ENCODE data around the gene COL26A1.

The COL26A1 gene

GRCh38 chr7:101586078-101586905 lies 223.6 kb downstream of the COL26A1 start:
- TF ChIP-seq POLR2A (IDR thresholded peaks at IDR 0.05; ENCODE audit: low read length), result no peak
- no peak for TF ChIP-seq GATA1 (IDR thresholded peaks at IDR 0.05; ENCODE audit: low read depth, low read length)
- DNase-seq, result no peak

GRCh38 chr7:101586906-101587677 lies 224.4 kb downstream of the COL26A1 start:
- TF ChIP-seq POLR2A (IDR thresholded peaks at IDR 0.05; ENCODE audit: low read length), result no peak
- TF ChIP-seq GATA1 (IDR thresholded peaks at IDR 0.05; ENCODE audit: low read depth, low read length), result no peak
- no peak for DNase-seq

GRCh38 chr7:101588131-101588935 lies 225.7 kb downstream of the COL26A1 start:
- TF ChIP-seq GATA1 (IDR thresholded peaks at IDR 0.05; ENCODE audit: low read depth, low read length) (no peak), POLR2A (IDR thresholded peaks at IDR 0.05; ENCODE audit: low read length) (no peak)
- DNase-seq, result no peak

GRCh38 chr7:101589052-101589451 lies 226.4 kb downstream of the COL26A1 start:
- no peak for DNase-seq
- TF ChIP-seq POLR2A (IDR thresholded peaks at IDR 0.05; ENCODE audit: low read length) (no peak), GATA1 (IDR thresholded peaks at IDR 0.05; ENCODE audit: low read depth, low read length) (no peak)

- no peak for TF ChIP-seq POLR2A (IDR thresholded peaks at IDR 0.05; ENCODE audit: low read length)
- no peak for TF ChIP-seq GATA1 (IDR thresholded peaks at IDR 0.05; ENCODE audit: low read depth, low read length)
- no peak for DNase-seq
Observed at GRCh38 chr7:101589976-101590662, 227.4 kb downstream of the COL26A1 start.

- no peak for DNase-seq
- TF ChIP-seq GATA1 (IDR thresholded peaks at IDR 0.05; ENCODE audit: low read depth, low read length), result no peak
- no peak for TF ChIP-seq POLR2A (IDR thresholded peaks at IDR 0.05; ENCODE audit: low read length)
Observed at GRCh38 chr7:101590663-101591435, 228.2 kb downstream of the COL26A1 start.

- TF ChIP-seq GATA1 (IDR thresholded peaks at IDR 0.05; ENCODE audit: low read depth, low read length), result no peak
- TF ChIP-seq POLR2A (IDR thresholded peaks at IDR 0.05; ENCODE audit: low read length), result no peak
- no peak for DNase-seq
Observed at GRCh38 chr7:101591504-101591903, 228.8 kb downstream of the COL26A1 start.

GRCh38 chr7:101593556-101593955 lies 230.9 kb downstream of the COL26A1 start:
- TF ChIP-seq POLR2A (IDR thresholded peaks at IDR 0.05; ENCODE audit: low read length) (no peak), GATA1 (IDR thresholded peaks at IDR 0.05; ENCODE audit: low read depth, low read length) (no peak)
- DNase-seq, result no peak

GRCh38 chr7:101594790-101595189 lies 232.1 kb downstream of the COL26A1 start:
- TF ChIP-seq GATA1 (IDR thresholded peaks at IDR 0.05; ENCODE audit: low read depth, low read length) (no peak), POLR2A (IDR thresholded peaks at IDR 0.05; ENCODE audit: low read length) (no peak)

GRCh38 chr7:101595246-101595645 lies 232.6 kb downstream of the COL26A1 start:
- TF ChIP-seq GATA1 (IDR thresholded peaks at IDR 0.05; ENCODE audit: low read depth, low read length) (no peak), POLR2A (IDR thresholded peaks at IDR 0.05; ENCODE audit: low read length) (no peak)

More at GRCh38 chr7:101594790-101595189, 232.1 kb downstream of the COL26A1 start:
- no peak for DNase-seq

GRCh38 chr7:101595766-101596537 lies 233.3 kb downstream of the COL26A1 start:
- DNase-seq, result no peak

More at GRCh38 chr7:101595246-101595645, 232.6 kb downstream of the COL26A1 start:
- no peak for DNase-seq

GRCh38 chr7:101596898-101597297 lies 234.2 kb downstream of the COL26A1 start:
- no peak for DNase-seq
- TF ChIP-seq GATA1 (IDR thresholded peaks at IDR 0.05; ENCODE audit: low read depth, low read length), result no peak
- TF ChIP-seq POLR2A (IDR thresholded peaks at IDR 0.05; ENCODE audit: low read length), result no peak

More at GRCh38 chr7:101595766-101596537, 233.3 kb downstream of the COL26A1 start:
- TF ChIP-seq GATA1 (IDR thresholded peaks at IDR 0.05; ENCODE audit: low read depth, low read length) (no peak), POLR2A (IDR thresholded peaks at IDR 0.05; ENCODE audit: low read length) (no peak)
